ENCODE measurements around the gene OMP. TPM values are rescaled to one million over a fixed set of nuclear protein-coding genes. Genes with fewer than 3 reads are reported as not detected.

Gene OMP
- total and polyA plus RNA-seq, 2 of the 13 experiments (the other 11 are each of a cell fraction or from before 2014, with no cell fraction given), result not detected

DNA sequence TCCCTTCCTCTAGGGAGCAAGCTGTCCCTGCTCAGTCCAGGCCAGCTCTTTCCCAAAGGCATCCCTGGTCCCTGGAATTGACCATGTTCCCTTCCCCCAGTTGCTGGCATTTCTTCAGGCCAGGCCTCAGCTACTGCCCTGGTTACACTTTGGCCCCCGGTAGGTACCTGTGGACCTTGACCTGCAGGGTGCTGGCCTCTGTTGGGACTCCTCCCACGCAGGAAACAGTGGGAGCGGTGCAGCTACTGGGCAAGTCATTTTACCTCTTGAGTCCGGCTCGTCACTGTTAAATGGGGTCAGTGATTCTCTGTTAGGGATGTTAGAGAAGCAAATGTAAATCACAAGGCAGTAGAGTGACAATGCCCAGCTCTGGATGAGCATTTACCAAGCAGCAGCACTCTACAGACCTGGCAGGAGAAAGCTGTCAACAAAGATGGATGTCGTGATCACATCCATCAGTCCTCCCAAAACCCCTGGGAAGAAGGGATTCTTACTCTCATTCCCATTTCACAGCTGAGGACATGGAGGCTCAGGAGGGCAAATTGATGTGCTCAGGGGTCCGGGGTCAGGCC lies 42.3 kb downstream of the OMP start (continued):
- TF ChIP-seq, protein P1, sequence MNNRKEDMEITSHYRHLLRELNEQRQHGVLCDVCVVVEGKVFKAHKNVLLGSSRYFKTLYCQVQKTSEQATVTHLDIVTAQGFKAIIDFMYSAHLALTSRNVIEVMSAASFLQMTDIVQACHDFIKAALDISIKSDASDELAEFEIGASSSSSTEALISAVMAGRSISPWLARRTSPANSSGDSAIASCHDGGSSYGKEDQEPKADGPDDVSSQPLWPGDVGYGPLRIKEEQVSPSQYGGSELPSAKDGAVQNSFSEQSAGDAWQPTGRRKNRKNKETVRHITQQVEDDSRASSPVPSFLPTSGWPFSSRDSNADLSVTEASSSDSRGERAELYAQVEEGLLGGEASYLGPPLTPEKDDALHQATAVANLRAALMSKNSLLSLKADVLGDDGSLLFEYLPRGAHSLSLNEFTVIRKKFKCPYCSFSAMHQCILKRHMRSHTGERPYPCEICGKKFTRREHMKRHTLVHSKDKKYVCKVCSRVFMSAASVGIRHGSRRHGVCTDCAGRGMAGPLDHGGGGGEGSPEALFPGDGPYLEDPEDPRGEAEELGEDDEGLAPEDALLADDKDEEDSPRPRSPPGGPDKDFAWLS (CRISPR knock-in tag; IDR thresholded peaks at IDR 0.05; ENCODE audit: borderline replicate concordance), result peak; percentile 37; the same call in 1 of the 2 replicates
- TF ChIP-seq KDM5B (CRISPR knock-in tag; IDR thresholded peaks at IDR 0.05; ENCODE audit: borderline replicate concordance), result peak; percentile 49; the same call in 1 of the 2 replicates
- TF ChIP-seq ZNF558 (CRISPR knock-in tag; IDR thresholded peaks at IDR 0.05; ENCODE audit: borderline replicate concordance), result no peak
- no peak for TF ChIP-seq KMT2A (CRISPR knock-in tag; IDR thresholded peaks at IDR 0.05)
- peak; percentile 2; the same call in 1 of the 2 replicates for TF ChIP-seq SMC3 (IDR thresholded peaks at IDR 0.05; ENCODE audit: low read length)
- TF ChIP-seq ZNF768 (CRISPR knock-in tag; IDR thresholded peaks at IDR 0.05), result no peak
- peak; percentile 81 for TF ChIP-seq RXRA (CRISPR knock-in tag; IDR thresholded peaks at IDR 0.05)
- TF ChIP-seq ZNF83 (CRISPR knock-in tag; IDR thresholded peaks at IDR 0.05; ENCODE audit: borderline replicate concordance), result no peak
- 0 out of 2 replicates have a peak, but pooled peaks have one; percentile 23 for TF ChIP-seq HNRNPL (IDR thresholded peaks at IDR 0.05; ENCODE audit: low read depth, low read length)
- TF ChIP-seq ZNF263 (CRISPR knock-in tag; IDR thresholded peaks at IDR 0.05), result peak; percentile 93
- TF ChIP-seq, protein P2, sequence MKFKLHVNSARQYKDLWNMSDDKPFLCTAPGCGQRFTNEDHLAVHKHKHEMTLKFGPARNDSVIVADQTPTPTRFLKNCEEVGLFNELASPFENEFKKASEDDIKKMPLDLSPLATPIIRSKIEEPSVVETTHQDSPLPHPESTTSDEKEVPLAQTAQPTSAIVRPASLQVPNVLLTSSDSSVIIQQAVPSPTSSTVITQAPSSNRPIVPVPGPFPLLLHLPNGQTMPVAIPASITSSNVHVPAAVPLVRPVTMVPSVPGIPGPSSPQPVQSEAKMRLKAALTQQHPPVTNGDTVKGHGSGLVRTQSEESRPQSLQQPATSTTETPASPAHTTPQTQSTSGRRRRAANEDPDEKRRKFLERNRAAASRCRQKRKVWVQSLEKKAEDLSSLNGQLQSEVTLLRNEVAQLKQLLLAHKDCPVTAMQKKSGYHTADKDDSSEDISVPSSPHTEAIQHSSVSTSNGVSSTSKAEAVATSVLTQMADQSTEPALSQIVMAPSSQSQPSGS (CRISPR knock-in tag; IDR thresholded peaks at IDR 0.05), result peak; percentile 77
- TF ChIP-seq KDM6A (CRISPR knock-in tag; IDR thresholded peaks at IDR 0.05; ENCODE audit: low read depth), result peak; percentile 95
- peak; percentile 78 for TF ChIP-seq PHF21A (CRISPR knock-in tag; IDR thresholded peaks at IDR 0.05)
- 0 out of 4 replicates have a peak, but pooled peaks of 1 of the 2 experiments have one; percentile 33 for TF ChIP-seq POLR2A (IDR thresholded peaks at IDR 0.05; ENCODE audit: insufficient read depth in 1 of 2, low read depth in 2 of 2, low read length in 2 of 2)
- TF ChIP-seq MED8 (CRISPR knock-in tag; IDR thresholded peaks at IDR 0.05; ENCODE audit: insufficient replicate concordance), result peak; percentile 51
- TF ChIP-seq ZNF607 (CRISPR knock-in tag; IDR thresholded peaks at IDR 0.05; ENCODE audit: borderline replicate concordance), result no peak
- peak; percentile 96 for TF ChIP-seq ZEB1 (IDR thresholded peaks at IDR 0.05; ENCODE audit: insufficient replicate concordance, low read depth)
- TF ChIP-seq SALL1 (CRISPR knock-in tag; IDR thresholded peaks at IDR 0.05), result peak; percentile 80
- peak; percentile 89 for TF ChIP-seq HDAC2 (CRISPR knock-in tag; IDR thresholded peaks at IDR 0.05)
- TF ChIP-seq, protein P3, sequence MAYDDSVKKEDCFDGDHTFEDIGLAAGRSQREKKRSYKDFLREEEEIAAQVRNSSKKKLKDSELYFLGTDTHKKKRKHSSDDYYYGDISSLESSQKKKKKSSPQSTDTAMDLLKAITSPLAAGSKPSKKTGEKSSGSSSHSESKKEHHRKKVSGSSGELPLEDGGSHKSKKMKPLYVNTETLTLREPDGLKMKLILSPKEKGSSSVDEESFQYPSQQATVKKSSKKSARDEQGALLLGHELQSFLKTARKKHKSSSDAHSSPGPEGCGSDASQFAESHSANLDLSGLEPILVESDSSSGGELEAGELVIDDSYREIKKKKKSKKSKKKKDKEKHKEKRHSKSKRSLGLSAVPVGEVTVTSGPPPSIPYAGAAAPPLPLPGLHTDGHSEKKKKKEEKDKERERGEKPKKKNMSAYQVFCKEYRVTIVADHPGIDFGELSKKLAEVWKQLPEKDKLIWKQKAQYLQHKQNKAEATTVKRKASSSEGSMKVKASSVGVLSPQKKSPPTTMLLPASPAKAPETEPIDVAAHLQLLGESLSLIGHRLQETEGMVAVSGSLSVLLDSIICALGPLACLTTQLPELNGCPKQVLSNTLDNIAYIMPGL (CRISPR knock-in tag; IDR thresholded peaks at IDR 0.05; ENCODE audit: borderline replicate concordance in 1 of 2, low read depth in 1 of 2), result 0 out of 4 replicates have a peak, but pooled peaks have one; percentile 18 to 36
- TF ChIP-seq RFX3 (CRISPR knock-in tag; IDR thresholded peaks at IDR 0.05), result no peak
- TF ChIP-seq, protein P4, sequence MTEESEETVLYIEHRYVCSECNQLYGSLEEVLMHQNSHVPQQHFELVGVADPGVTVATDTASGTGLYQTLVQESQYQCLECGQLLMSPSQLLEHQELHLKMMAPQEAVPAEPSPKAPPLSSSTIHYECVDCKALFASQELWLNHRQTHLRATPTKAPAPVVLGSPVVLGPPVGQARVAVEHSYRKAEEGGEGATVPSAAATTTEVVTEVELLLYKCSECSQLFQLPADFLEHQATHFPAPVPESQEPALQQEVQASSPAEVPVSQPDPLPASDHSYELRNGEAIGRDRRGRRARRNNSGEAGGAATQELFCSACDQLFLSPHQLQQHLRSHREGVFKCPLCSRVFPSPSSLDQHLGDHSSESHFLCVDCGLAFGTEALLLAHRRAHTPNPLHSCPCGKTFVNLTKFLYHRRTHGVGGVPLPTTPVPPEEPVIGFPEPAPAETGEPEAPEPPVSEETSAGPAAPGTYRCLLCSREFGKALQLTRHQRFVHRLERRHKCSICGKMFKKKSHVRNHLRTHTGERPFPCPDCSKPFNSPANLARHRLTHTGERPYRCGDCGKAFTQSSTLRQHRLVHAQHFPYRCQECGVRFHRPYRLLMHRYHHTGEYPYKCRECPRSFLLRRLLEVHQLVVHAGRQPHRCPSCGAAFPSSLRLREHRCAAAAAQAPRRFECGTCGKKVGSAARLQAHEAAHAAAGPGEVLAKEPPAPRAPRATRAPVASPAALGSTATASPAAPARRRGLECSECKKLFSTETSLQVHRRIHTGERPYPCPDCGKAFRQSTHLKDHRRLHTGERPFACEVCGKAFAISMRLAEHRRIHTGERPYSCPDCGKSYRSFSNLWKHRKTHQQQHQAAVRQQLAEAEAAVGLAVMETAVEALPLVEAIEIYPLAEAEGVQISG (CRISPR knock-in tag; IDR thresholded peaks at IDR 0.05), result peak; percentile 44; the same call in 1 of the 2 replicates
- peak; percentile 76; the same call in 1 of the 2 replicates for TF ChIP-seq ZBTB7B (CRISPR knock-in tag; IDR thresholded peaks at IDR 0.05)

Data from HepG2 (cell line).